Liver (tissue), 9 donors: Measurements from ENCODE around the gene TM9SF4. TPM values are rescaled to one million over a fixed set of nuclear protein-coding genes. Genes with fewer than 3 reads are reported as not detected.
"Not testable (repeated sequence)": the region's sequence is repeated elsewhere in the genome, so short reads cannot be mapped to it uniquely, and the experiment has no call there.

Source experiments
- DNase-seq: peaks from one replicate; pipeline ENCODE4 v3.0.0-alpha.2; 2017; ENCODE audit warnings: low spot score
- H3K27ac ChIP-seq, 2 donors: one replicate each; pipeline ENCODE4 v1.7.0; 2013; ENCODE audit warnings: inconsistent platforms in 2 of 2, low read length in 2 of 2, control low read depth in 1 of 2, low read depth in 1 of 2, mild to moderate bottlenecking in 1 of 2
- H3K27me3 ChIP-seq, 4 donors: one replicate each; pipeline versions ENCODE4 v1.6.1 to v1.7.0; 2013; ENCODE audit warnings: low read length in 3 of 4, inconsistent platforms in 1 of 4, mild to moderate bottlenecking in 1 of 4, moderate library complexity in 1 of 4; ENCODE audit not compliant: control insufficient read depth in 4 of 4, insufficient read depth in 4 of 4
- H3K36me3 ChIP-seq, 4 donors: one replicate each; pipeline versions ENCODE4 v1.6.1 to v1.7.0; 2013; ENCODE audit warnings: low read length in 3 of 4, mild to moderate bottlenecking in 3 of 4, low read depth in 1 of 4, moderate library complexity in 1 of 4; ENCODE audit not compliant: control insufficient read depth in 4 of 4, insufficient read depth in 3 of 4
- H3K4me1 ChIP-seq, 4 donors: one replicate each; pipeline versions ENCODE4 v1.6.1 to v1.7.0; 2013; ENCODE audit warnings: low read length in 3 of 4, mild to moderate bottlenecking in 3 of 4, moderate library complexity in 1 of 4; ENCODE audit not compliant: control insufficient read depth in 4 of 4, insufficient read depth in 4 of 4
- H3K4me3 ChIP-seq, 3 donors: one replicate each; pipeline versions ENCODE4 v1.6.1 to v1.7.0; 2013; ENCODE audit warnings: low read length in 3 of 3, control low read depth in 1 of 3, low read depth in 1 of 3, mild to moderate bottlenecking in 1 of 3
- H3K9ac ChIP-seq, 2 donors: one replicate each; pipeline ENCODE4 v1.7.0; 2013; ENCODE audit warnings: low read length in 2 of 2, mild to moderate bottlenecking in 2 of 2, moderate library complexity in 2 of 2, control low read depth in 1 of 2, low read depth in 1 of 2
- H3K9me3 ChIP-seq, 4 donors: one replicate each; pipeline versions ENCODE4 v1.6.1 to v1.7.0; 2013; ENCODE audit warnings: low read length in 3 of 4; ENCODE audit not compliant: control insufficient read depth in 4 of 4
- EGR1 ChIP-seq, 2 donors: IDR thresholded peaks; 2 replicates each; pipeline ENCODE4 v1.6.1; 2016 to 2018; ENCODE audit warnings: antibody characterized with exemption in 2 of 2, low read depth in 2 of 2
- FOXA1 ChIP-seq: IDR thresholded peaks from 2 replicates; pipeline ENCODE4 v1.6.1; 2016; ENCODE audit warnings: antibody characterized with exemption
- FOXA2 ChIP-seq: IDR thresholded peaks from 2 replicates; pipeline ENCODE4 v1.6.1; 2016; ENCODE audit warnings: antibody characterized with exemption
- GABPA ChIP-seq, 2 donors: IDR thresholded peaks in 1 of 2; conservative IDR thresholded peaks in 1 of 2; 2 replicates each; pipeline ENCODE4 v1.6.1; 2016; ENCODE audit warnings: antibody characterized with exemption in 2 of 2, mild to moderate bottlenecking in 1 of 2, moderate library complexity in 1 of 2
- HNF4A ChIP-seq, 2 donors: conservative IDR thresholded peaks; 2 replicates each; pipeline ENCODE4 v1.6.1; 2016; ENCODE audit warnings: antibody characterized with exemption in 2 of 2, mild to moderate bottlenecking in 2 of 2
- JUND ChIP-seq, 2 donors: IDR thresholded peaks; 2 replicates each; pipeline ENCODE4 v1.6.1; 2016; ENCODE audit warnings: antibody characterized with exemption in 2 of 2
- NR2F2 ChIP-seq: IDR thresholded peaks from 2 replicates; pipeline ENCODE4 v1.6.1; 2016; ENCODE audit warnings: antibody characterized with exemption
- RAD21 ChIP-seq, 2 donors: IDR thresholded peaks; 2 replicates each; pipeline ENCODE4 v1.6.1; 2016; ENCODE audit warnings: antibody characterized with exemption in 2 of 2, mild to moderate bottlenecking in 2 of 2
- RXRA ChIP-seq, 2 donors: IDR thresholded peaks; 2 replicates each; pipeline ENCODE4 v1.6.1; 2017 to 2018; ENCODE audit warnings: antibody characterized with exemption in 2 of 2, mild to moderate bottlenecking in 1 of 2
- SP1 ChIP-seq: IDR thresholded peaks from 2 replicates; pipeline ENCODE4 v1.6.1; 2018; ENCODE audit warnings: antibody characterized with exemption, mild to moderate bottlenecking
- YY1 ChIP-seq: IDR thresholded peaks from 2 replicates; pipeline ENCODE4 v1.6.1; 2016; ENCODE audit warnings: antibody characterized with exemption, mild to moderate bottlenecking
- WGBS: extraction: QIAGEN DNeasy Blood & Tissue Kit; methylation state at CpG from one replicate; pipeline ENCODE4 v1.1.7; 2013; 5-methylcytosine and 5-hydroxymethylcytosine counted together
- polyA plus RNA-seq, 2 donors: library from polyadenylated mRNA; stranded (reverse) in 1 of 2; unstranded in 1 of 2; fragments of 200-250 nt in 1 of 2; fragments of >200 nt in 1 of 2; fragmentation: Nextera tagmentation in 1 of 2; extraction: Ambion mirVana in 1 of 2; gene quantifications; one replicate each; pipeline versions ENCODE4 v1.2.1 to v1.2.3, GENCODE V29; 2013 to 2015
- total RNA-seq, 2 donors: library from RNA; depleted of rRNA; stranded (reverse); fragments of >200 nt; gene quantifications; one replicate each; pipeline ENCODE4 v1.2.3, GENCODE V29; 2014
- TF ChIP-seq, protein P1 (sequence below): IDR thresholded peaks from 2 replicates; pipeline ENCODE4 v1.6.1; 2016; ENCODE audit warnings: antibody characterized with exemption
- TF ChIP-seq, protein P2 (sequence below): IDR thresholded peaks from 2 replicates; pipeline ENCODE4 v1.6.1; 2016; ENCODE audit warnings: antibody characterized with exemption
- TF ChIP-seq, protein P3 (sequence below): fragments of 150-350 bp; IDR thresholded peaks from 2 replicates; pipeline ENCODE4 v1.5.1; 2017; ENCODE audit warnings: improper control_type of control experiment, low read depth, low read length; ENCODE audit not compliant: missing input control
- TF ChIP-seq, protein P4 (sequence below): IDR thresholded peaks from 2 replicates; pipeline ENCODE4 v1.6.1; 2016; ENCODE audit warnings: antibody characterized with exemption
- donor health status: healthy.
- donor health status: healthy.
- donor health status: healthy.
- donor health status: healthy.
- donor health status: healthy.

Gene TM9SF4
- total and polyA plus RNA-seq, 4 donors, result 15.9 to 26.2 (median 22.2) TPM

DNA sequence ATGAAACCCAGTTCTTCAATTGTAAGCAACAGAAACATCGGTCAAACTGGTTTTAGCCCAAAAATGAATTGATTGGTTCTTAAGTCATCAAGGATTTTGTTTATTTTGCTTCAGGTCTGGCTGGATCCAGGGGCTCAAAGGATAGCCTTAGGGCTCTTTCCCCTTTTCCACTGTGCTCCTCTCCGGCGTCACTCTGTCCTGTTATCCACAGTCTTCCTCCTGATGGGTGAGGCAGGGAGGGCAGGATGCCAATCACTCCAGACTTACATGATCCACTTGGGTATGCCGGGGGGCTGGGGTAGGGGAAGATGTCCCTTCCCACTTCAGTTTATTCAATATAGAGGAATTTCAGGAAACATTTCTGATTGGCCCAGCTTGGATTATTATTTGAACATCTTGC is 58.0 kb downstream of the TM9SF4 start:
- Histone ChIP-seq H3K4me3 (no peak overlapping the region), H3K36me3 (peaks cover 9 to 35% (median 14%) of the 10 kb centered on the region in 4 donors), H3K27ac (no peak overlapping the region), H3K4me1 (no peaks in the 10 kb centered on the region), H3K9me3 (no peaks in the 10 kb centered on the region), H3K27me3 (no peaks in the 10 kb centered on the region), H3K9ac (no peak overlapping the region)
- no peak for DNase-seq
- WGBS, result 86% methylated on average over 4 of the region's 4 CpGs
- TF ChIP-seq, protein P1, sequence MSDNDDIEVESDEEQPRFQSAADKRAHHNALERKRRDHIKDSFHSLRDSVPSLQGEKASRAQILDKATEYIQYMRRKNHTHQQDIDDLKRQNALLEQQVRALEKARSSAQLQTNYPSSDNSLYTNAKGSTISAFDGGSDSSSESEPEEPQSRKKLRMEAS, result no peak
- no peak for TF ChIP-seq RXRA (IDR thresholded peaks at IDR 0.05)
- no peak for TF ChIP-seq GABPA (IDR thresholded peaks at IDR 0.05 in 1 of 2, conservative IDR thresholded peaks at IDR 0.05 in 1 of 2)
- TF ChIP-seq, protein P2, sequence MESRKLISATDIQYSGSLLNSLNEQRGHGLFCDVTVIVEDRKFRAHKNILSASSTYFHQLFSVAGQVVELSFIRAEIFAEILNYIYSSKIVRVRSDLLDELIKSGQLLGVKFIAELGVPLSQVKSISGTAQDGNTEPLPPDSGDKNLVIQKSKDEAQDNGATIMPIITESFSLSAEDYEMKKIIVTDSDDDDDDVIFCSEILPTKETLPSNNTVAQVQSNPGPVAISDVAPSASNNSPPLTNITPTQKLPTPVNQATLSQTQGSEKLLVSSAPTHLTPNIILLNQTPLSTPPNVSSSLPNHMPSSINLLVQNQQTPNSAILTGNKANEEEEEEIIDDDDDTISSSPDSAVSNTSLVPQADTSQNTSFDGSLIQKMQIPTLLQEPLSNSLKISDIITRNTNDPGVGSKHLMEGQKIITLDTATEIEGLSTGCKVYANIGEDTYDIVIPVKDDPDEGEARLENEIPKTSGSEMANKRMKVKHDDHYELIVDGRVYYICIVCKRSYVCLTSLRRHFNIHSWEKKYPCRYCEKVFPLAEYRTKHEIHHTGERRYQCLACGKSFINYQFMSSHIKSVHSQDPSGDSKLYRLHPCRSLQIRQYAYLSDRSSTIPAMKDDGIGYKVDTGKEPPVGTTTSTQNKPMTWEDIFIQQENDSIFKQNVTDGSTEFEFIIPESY, result no peak

DNA sequence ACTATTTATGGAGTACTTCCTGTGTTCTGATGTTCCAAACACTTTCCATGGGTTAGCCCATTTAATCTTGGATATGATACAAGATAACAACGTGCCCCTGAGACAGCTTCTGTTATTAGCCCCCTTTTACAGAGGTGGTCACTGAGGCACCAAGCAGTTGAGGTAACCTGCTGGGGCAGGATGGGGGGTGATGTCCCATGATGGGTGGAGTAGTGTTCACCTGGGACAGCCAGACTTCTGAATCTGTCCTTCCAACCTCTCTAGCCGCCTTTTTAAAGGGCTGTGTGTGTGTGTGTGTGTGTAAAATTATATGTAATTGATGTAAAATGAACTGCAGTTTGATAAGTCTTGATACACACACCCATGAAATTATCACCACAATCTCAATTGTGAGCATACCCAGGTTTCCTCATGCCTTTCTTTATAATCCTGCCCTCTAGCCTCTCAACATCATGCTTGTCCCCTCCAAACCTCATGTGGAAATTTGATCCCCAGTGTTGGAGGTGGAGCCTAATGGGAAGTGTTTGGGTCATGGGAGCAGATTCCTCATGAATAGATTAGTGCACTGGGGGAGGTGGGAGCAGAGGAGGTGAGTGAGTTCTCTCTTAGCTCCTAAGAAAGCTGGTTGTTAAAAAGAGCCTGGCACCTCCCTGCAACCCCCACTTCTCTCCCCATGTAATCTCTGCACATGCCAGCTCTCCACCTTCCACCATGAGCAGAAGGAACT is 58.8 kb downstream of the TM9SF4 start:
- DNase-seq, result no peak
- Histone ChIP-seq H3K9ac (no peak overlapping the region), H3K4me1 (no peaks in the 10 kb centered on the region), H3K4me3 (no peak overlapping the region), H3K27me3 (no peaks in the 10 kb centered on the region), H3K36me3 (peaks cover 9 to 30% (median 12%) of the 10 kb centered on the region in 4 donors), H3K9me3 (no peaks in the 10 kb centered on the region), H3K27ac (no peak overlapping the region)
- TF ChIP-seq HNF4A (conservative IDR thresholded peaks at IDR 0.05) (no peak), YY1 (no peak), SP1 (no peak), NR2F2 (no peak), RAD21 (IDR thresholded peaks at IDR 0.05) (no peak)
- 83% methylated on average over 2 of the region's 2 CpGs for WGBS

DNA sequence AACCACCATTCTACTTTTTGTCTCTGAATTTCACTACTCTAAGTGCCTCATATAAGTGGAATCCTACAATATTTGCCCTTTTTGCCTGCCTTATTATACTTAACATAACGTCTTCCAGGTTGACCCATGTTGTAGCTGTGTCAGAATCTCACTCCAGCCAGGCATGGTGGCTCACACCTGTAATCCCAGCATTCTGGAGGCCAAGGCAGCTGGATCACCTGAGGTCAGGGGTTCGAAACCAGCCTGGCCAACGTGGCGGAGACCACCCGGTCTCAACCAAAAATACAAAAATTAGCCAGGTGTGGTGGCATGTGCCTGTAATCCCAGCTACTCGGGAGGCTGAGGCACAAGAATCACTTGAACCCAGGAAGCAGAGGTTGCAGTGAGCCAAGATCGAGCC is 68.2 kb downstream of the TM9SF4 start:
- not testable (repeated sequence) for H3K4me1 ChIP-seq, H3K36me3 ChIP-seq, H3K9me3 ChIP-seq, H3K9ac ChIP-seq, H3K27ac ChIP-seq, H3K4me3 ChIP-seq, H3K27me3 ChIP-seq, DNase-seq
- 95% methylated on average over 7 of the region's 7 CpGs for WGBS

DNA sequence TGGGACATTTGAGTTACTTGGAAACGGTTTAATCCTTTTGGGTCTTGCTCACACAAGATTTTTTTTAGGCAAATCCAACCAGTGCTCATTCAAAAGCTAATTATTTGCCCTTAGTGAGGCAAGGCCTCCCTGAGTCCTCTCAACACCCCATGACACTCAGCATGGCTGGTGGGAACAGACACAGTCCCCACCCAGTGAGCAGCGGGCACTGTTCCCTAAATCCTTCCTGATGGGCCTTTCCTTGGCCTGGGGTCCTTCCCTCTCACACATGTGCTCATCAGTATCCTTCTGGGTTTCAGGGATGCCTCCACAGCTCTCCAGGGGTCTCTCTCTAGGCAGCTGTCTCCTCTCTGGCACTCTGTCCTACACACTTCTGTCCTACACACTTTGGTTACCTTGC is 70.0 kb downstream of the TM9SF4 start:
- Histone ChIP-seq H3K9me3 (no peaks in the 10 kb centered on the region), H3K4me1 (no peaks in the 10 kb centered on the region), H3K4me3 (no peak overlapping the region), H3K9ac (no peak overlapping the region), H3K36me3 (no peaks in the 10 kb centered on the region), H3K27ac (no peak overlapping the region), H3K27me3 (no peaks in the 10 kb centered on the region)
- 98% methylated on average over 2 of the region's 2 CpGs for WGBS
- DNase-seq, result no peak
- no peak for TF ChIP-seq HNF4A (conservative IDR thresholded peaks at IDR 0.05)
- TF ChIP-seq GABPA (IDR thresholded peaks at IDR 0.05 in 1 of 2, conservative IDR thresholded peaks at IDR 0.05 in 1 of 2), result no peak
- TF ChIP-seq FOXA1, result no peak
- no peak for TF ChIP-seq FOXA2
- TF ChIP-seq RAD21 (IDR thresholded peaks at IDR 0.05), result no peak
- TF ChIP-seq, protein P1, result no peak
- TF ChIP-seq, protein P2, result no peak
- TF ChIP-seq, protein P3, sequence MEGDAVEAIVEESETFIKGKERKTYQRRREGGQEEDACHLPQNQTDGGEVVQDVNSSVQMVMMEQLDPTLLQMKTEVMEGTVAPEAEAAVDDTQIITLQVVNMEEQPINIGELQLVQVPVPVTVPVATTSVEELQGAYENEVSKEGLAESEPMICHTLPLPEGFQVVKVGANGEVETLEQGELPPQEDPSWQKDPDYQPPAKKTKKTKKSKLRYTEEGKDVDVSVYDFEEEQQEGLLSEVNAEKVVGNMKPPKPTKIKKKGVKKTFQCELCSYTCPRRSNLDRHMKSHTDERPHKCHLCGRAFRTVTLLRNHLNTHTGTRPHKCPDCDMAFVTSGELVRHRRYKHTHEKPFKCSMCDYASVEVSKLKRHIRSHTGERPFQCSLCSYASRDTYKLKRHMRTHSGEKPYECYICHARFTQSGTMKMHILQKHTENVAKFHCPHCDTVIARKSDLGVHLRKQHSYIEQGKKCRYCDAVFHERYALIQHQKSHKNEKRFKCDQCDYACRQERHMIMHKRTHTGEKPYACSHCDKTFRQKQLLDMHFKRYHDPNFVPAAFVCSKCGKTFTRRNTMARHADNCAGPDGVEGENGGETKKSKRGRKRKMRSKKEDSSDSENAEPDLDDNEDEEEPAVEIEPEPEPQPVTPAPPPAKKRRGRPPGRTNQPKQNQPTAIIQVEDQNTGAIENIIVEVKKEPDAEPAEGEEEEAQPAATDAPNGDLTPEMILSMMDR, result no peak
- no peak for TF ChIP-seq JUND (IDR thresholded peaks at IDR 0.05)
- TF ChIP-seq, protein P4, sequence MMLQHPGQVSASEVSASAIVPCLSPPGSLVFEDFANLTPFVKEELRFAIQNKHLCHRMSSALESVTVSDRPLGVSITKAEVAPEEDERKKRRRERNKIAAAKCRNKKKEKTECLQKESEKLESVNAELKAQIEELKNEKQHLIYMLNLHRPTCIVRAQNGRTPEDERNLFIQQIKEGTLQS, result no peak
- TF ChIP-seq SP1, result no peak
- TF ChIP-seq EGR1 (IDR thresholded peaks at IDR 0.05; ENCODE audit: low read depth in 2 of 2), result no peak
- no peak for TF ChIP-seq RXRA (IDR thresholded peaks at IDR 0.05)
